Adrenal gland (tissue), 5 donors: Measurements from ENCODE around the gene ENO4.

Source experiments
- POLR2A ChIP-seq, 2 donors: fragments of 450-650 bp; IDR thresholded peaks; one replicate each; pipeline ENCODE4 v1.6.1; 2017; ENCODE audit warnings: antibody characterized with exemption in 2 of 2, mild to moderate bottlenecking in 2 of 2, moderate library complexity in 1 of 2
- TF ChIP-seq, protein P1 (sequence below), 6 experiments: fragments of 450-650 bp in 4 of 6; fragments of 200-600 bp in 2 of 6; sonication (generic) in 1 of 6; IDR thresholded peaks; 1 replicate in 5 of 6; 2 replicates in 1 of 6; pipeline versions ENCODE4 v1.5.1 to v1.8.0; 2016 to 2021; ENCODE audit warnings: antibody characterized with exemption in 6 of 6, mild to moderate bottlenecking in 2 of 6, moderate library complexity in 1 of 6
- donor health status: DM: no; HTN: no; CAD: no.

DNA sequence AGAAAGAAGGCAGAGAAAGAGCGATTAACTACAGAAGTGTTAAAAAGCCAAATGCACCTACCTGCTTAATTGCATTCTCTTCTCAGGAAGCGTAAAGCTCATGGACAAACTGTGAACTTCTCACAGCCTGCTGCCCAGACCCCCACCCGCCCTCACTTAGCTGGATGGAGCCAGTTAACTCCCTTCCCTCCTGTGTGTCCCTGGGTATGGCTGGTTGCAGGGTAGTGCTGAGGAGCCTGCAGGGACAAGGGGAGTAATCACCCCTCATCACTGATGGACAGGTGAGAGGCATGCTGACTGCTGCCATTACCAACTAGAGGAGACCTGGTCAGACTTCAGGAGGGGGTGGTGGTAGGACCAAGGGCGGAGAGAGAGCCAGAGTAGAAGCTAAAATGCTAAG lies 37.5 kb downstream of the ENO4 start:
- TF ChIP-seq, protein P1, sequence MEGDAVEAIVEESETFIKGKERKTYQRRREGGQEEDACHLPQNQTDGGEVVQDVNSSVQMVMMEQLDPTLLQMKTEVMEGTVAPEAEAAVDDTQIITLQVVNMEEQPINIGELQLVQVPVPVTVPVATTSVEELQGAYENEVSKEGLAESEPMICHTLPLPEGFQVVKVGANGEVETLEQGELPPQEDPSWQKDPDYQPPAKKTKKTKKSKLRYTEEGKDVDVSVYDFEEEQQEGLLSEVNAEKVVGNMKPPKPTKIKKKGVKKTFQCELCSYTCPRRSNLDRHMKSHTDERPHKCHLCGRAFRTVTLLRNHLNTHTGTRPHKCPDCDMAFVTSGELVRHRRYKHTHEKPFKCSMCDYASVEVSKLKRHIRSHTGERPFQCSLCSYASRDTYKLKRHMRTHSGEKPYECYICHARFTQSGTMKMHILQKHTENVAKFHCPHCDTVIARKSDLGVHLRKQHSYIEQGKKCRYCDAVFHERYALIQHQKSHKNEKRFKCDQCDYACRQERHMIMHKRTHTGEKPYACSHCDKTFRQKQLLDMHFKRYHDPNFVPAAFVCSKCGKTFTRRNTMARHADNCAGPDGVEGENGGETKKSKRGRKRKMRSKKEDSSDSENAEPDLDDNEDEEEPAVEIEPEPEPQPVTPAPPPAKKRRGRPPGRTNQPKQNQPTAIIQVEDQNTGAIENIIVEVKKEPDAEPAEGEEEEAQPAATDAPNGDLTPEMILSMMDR (IDR thresholded peaks at IDR 0.05): no peak
- no peak for TF ChIP-seq POLR2A (IDR thresholded peaks at IDR 0.05)
